Neuronal stem cell (in vitro differentiated cells): ENCODE results near the gene TAS2R9.
"Not testable (repeated sequence)": the region's sequence is repeated elsewhere in the genome, so short reads cannot be mapped to it uniquely, and the experiment has no call there.

Source experiments
- DNase-seq: peaks from one replicate; pipeline ENCODE4 v3.0.0-alpha.2; 2013; ENCODE audit warnings: low spot score
- H2AFZ ChIP-seq: one replicate; pipeline ENCODE4 v1.6.1; 2013; ENCODE audit warnings: mild to moderate bottlenecking, low read length, inconsistent platforms
- H2AK5ac ChIP-seq: 2 replicates; pipeline ENCODE4 v1.6.1; 2013; ENCODE audit warnings: low read depth, mild to moderate bottlenecking, inconsistent platforms, low read length, moderate library complexity, mixed read lengths
- H2BK120ac ChIP-seq: 2 replicates; pipeline ENCODE4 v1.6.1; 2013; ENCODE audit warnings: low read depth, mild to moderate bottlenecking, inconsistent platforms, low read length, moderate library complexity, mixed read lengths
- H2BK12ac ChIP-seq: one replicate; pipeline ENCODE4 v1.6.1; 2013; ENCODE audit warnings: low read length, inconsistent platforms
- H2BK15ac ChIP-seq: 2 replicates; pipeline ENCODE4 v1.6.1; 2013; ENCODE audit warnings: mild to moderate bottlenecking, low read length, inconsistent platforms, mixed read lengths
- H2BK5ac ChIP-seq: one replicate; pipeline ENCODE4 v1.6.1; 2013; ENCODE audit warnings: inconsistent platforms, mild to moderate bottlenecking, low read length, moderate library complexity
- H3K14ac ChIP-seq: one replicate; pipeline ENCODE4 v1.6.1; 2013; ENCODE audit warnings: low read length, inconsistent platforms
- H3K18ac ChIP-seq: 2 replicates; pipeline ENCODE4 v1.6.1; 2013; ENCODE audit warnings: low read length, inconsistent platforms
- H3K23ac ChIP-seq: 2 replicates; pipeline ENCODE4 v1.6.1; 2013; ENCODE audit warnings: low read depth, mild to moderate bottlenecking, mixed read lengths, low read length, inconsistent platforms; ENCODE audit not compliant: poor library complexity
- H3K27ac ChIP-seq: replicated peaks from 3 replicates; pipeline ENCODE4 v1.5.1; 2013; ENCODE audit warnings: low read length, inconsistent platforms
- H3K27me3 ChIP-seq, 3 experiments: 2 replicates each; pipeline ENCODE4 v1.6.1; 2013; ENCODE audit warnings: low read length in 3 of 3, mild to moderate bottlenecking in 2 of 3, inconsistent platforms in 1 of 3, low read depth in 1 of 3, mixed read lengths in 1 of 3, moderate library complexity in 1 of 3; ENCODE audit not compliant: control insufficient read depth in 3 of 3, insufficient read depth in 3 of 3
- H3K36me3 ChIP-seq, 2 donors: replicated peaks in 1 of 2; 2 replicates each; pipeline ENCODE4 v1.6.1; 2013; ENCODE audit warnings: low read length in 2 of 2; ENCODE audit not compliant: control insufficient read depth in 2 of 2, insufficient read depth in 2 of 2
- H3K4ac ChIP-seq: 2 replicates; pipeline ENCODE4 v1.6.1; 2013; ENCODE audit warnings: inconsistent platforms, mild to moderate bottlenecking, low read length, moderate library complexity
- H3K4me1 ChIP-seq, 2 donors: 1 replicate in 1 of 2; 2 replicates in 1 of 2; pipeline ENCODE4 v1.6.1; 2013; ENCODE audit warnings: low read length in 2 of 2, low read depth in 1 of 2; ENCODE audit not compliant: control insufficient read depth in 2 of 2, insufficient read depth in 1 of 2
- H3K4me2 ChIP-seq: one replicate; pipeline ENCODE4 v1.6.1; 2013; ENCODE audit warnings: mild to moderate bottlenecking, low read length, inconsistent platforms; ENCODE audit not compliant: insufficient read depth, poor library complexity, severe bottlenecking
- H3K4me3 ChIP-seq, 2 donors: 2 replicates each; pipeline ENCODE4 v1.5.1; 2013; ENCODE audit warnings: low read length in 2 of 2, mild to moderate bottlenecking in 2 of 2, inconsistent platforms in 1 of 2, moderate library complexity in 1 of 2
- H3K79me1 ChIP-seq: one replicate; pipeline ENCODE4 v1.6.1; 2013; ENCODE audit warnings: low read depth, mild to moderate bottlenecking, inconsistent platforms, low read length, moderate library complexity
- H3K9ac ChIP-seq: one replicate; pipeline ENCODE4 v1.6.1; 2013; ENCODE audit warnings: mild to moderate bottlenecking, low read depth, low read length, inconsistent platforms; ENCODE audit not compliant: poor library complexity
- H3K9me3 ChIP-seq, 2 donors: replicated peaks in 1 of 2; 2 replicates each; pipeline versions ENCODE3 to v1.6.1; 2013; ENCODE audit warnings: low read length in 2 of 2, mild to moderate bottlenecking in 2 of 2, inconsistent platforms in 1 of 2, low read depth in 1 of 2, mixed read lengths in 1 of 2, moderate library complexity in 1 of 2; ENCODE audit not compliant: control insufficient read depth in 2 of 2, insufficient read depth in 1 of 2
- H4K8ac ChIP-seq: one replicate; pipeline ENCODE4 v1.6.1; 2013; ENCODE audit warnings: low read depth, mild to moderate bottlenecking, inconsistent platforms, low read length, moderate library complexity
- H4K91ac ChIP-seq: one replicate; pipeline ENCODE4 v1.6.1; 2013; ENCODE audit warnings: low read length, low read depth, mild to moderate bottlenecking, inconsistent platforms; ENCODE audit not compliant: poor library complexity
- WGBS, 2 donors: extraction: QIAGEN DNeasy Blood & Tissue Kit; methylation state at CpG; one replicate each; pipeline ENCODE4 v1.1.7; 2013; ENCODE audit warnings: missing lambda C conversion rate in 2 of 2, mixed read lengths in 1 of 2; ENCODE audit not compliant: insufficient read length in 2 of 2, insufficient replicate concordance in 1 of 2; ENCODE audit errors: extremely low coverage in 2 of 2; 5-methylcytosine and 5-hydroxymethylcytosine counted together

Gene TAS2R9

GRCh38 chr12:10791769-10792168 is 18.2 kb downstream of the TAS2R9 start:
- H3K36me3 ChIP-seq, H3K14ac ChIP-seq, H2BK15ac ChIP-seq, H2BK5ac ChIP-seq, H4K8ac ChIP-seq, H3K4me2 ChIP-seq, H3K4me1 ChIP-seq, H2AK5ac ChIP-seq, H3K4ac ChIP-seq, H3K9me3 ChIP-seq, H2BK12ac ChIP-seq, H3K4me3 ChIP-seq, H3K27me3 ChIP-seq, H2BK120ac ChIP-seq, H3K27ac ChIP-seq, H3K23ac ChIP-seq, DNase-seq, H2AFZ ChIP-seq, H4K91ac ChIP-seq, H3K9ac ChIP-seq, H3K79me1 ChIP-seq, H3K18ac ChIP-seq: not testable (repeated sequence)
- no CpG with 5 or more reads among the region's 4 CpGs for WGBS, 2 donors

- H2BK5ac ChIP-seq: no peak overlapping the region
- no peak overlapping the region for H3K18ac ChIP-seq
- H2BK12ac ChIP-seq: no peak overlapping the region
- H2AK5ac ChIP-seq: no peak overlapping the region
- no CpG with 5 or more reads among the region's 5 CpGs for WGBS, 2 donors
- H3K4me1 ChIP-seq: peaks cover 0 to 3% of the 10 kb centered on the region in 2 donors
- no peak overlapping the region for H2AFZ ChIP-seq
- no peak for DNase-seq
- H3K27me3 ChIP-seq: no peaks in the 10 kb centered on the region
- H3K23ac ChIP-seq: no peak overlapping the region
- H3K9ac ChIP-seq: no peak overlapping the region
- no peak overlapping the region for H4K91ac ChIP-seq
- no peaks in the 10 kb centered on the region for H3K9me3 ChIP-seq
- H4K8ac ChIP-seq: no peak overlapping the region
- no peak overlapping the region for H3K4ac ChIP-seq
- no peak overlapping the region for H3K14ac ChIP-seq
- H3K27ac ChIP-seq: no peak overlapping the region
- H2BK15ac ChIP-seq: no peak overlapping the region
- no peaks in the 10 kb centered on the region for H3K79me1 ChIP-seq
- H2BK120ac ChIP-seq: no peak overlapping the region
- no peaks in the 10 kb centered on the region for H3K36me3 ChIP-seq
- no peak overlapping the region for H3K4me3 ChIP-seq
- no peak overlapping the region for H3K4me2 ChIP-seq
These were observed 26.7 kb downstream of the TAS2R9 start for GRCh38 chr12:10783252-10783651.

DNA sequence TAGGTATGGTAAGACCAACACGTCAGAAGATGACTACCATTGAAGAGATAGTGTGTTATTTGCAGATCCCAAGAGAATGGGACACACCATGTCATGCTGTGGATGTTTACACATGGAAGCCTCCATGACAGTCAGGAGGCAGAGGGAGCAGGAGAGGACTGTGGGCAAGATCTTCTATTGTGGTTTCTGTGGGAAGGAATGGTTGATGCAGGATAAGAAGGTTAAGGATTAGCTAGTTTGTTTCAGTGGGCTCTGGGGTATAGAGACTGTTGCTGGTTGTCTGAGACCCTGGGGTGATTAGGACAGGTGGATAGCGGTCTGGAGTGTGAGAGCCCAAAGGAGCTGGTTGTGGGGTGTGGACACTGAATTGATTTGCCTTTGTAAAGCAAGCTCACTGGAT is 30.9 kb downstream of the TAS2R9 start:
- no peak overlapping the region for H4K91ac ChIP-seq
- no peak overlapping the region for H3K4me3 ChIP-seq
- H2AFZ ChIP-seq: no peak overlapping the region
- DNase-seq: no peak
- H2AK5ac ChIP-seq: no peak overlapping the region
- peaks cover 0 to 4% (median 0%) of the 10 kb centered on the region in 3 experiments for H3K27me3 ChIP-seq
- H2BK120ac ChIP-seq: no peak overlapping the region
- H3K4me2 ChIP-seq: no peak overlapping the region
- no peaks in the 10 kb centered on the region for H3K9me3 ChIP-seq
- no CpG with 5 or more reads among the region's 2 CpGs for WGBS, 2 donors
- H3K9ac ChIP-seq: no peak overlapping the region
- H3K27ac ChIP-seq: peak overlapping the region; percentile 41
- no peaks in the 10 kb centered on the region for H3K79me1 ChIP-seq
- H3K14ac ChIP-seq: no peak overlapping the region
- no peak overlapping the region for H3K23ac ChIP-seq
- no peak overlapping the region for H2BK15ac ChIP-seq
- H3K4ac ChIP-seq: no peak overlapping the region
- no peak overlapping the region for H2BK5ac ChIP-seq
- H3K4me1 ChIP-seq: peaks cover 0 to 3% of the 10 kb centered on the region in 2 donors
- H3K36me3 ChIP-seq: no peaks in the 10 kb centered on the region
- no peak overlapping the region for H4K8ac ChIP-seq
- no peak overlapping the region for H3K18ac ChIP-seq
- H2BK12ac ChIP-seq: no peak overlapping the region

- no CpG with 5 or more reads among the region's 1 CpG for WGBS, 2 donors
- Histone ChIP-seq H3K27me3 (peaks cover 0 to 28% (median 0%) of the 10 kb centered on the region in 3 experiments), H3K4me3 (no peak overlapping the region), H3K18ac (no peak overlapping the region), H2BK120ac (no peak overlapping the region), H3K9ac (no peak overlapping the region), H4K8ac (no peak overlapping the region), H3K79me1 (no peaks in the 10 kb centered on the region), H3K23ac (no peak overlapping the region), H2AFZ (no peak overlapping the region), H3K14ac (no peak overlapping the region), H3K27ac (no peak overlapping the region), H3K36me3 (no peaks in the 10 kb centered on the region), H3K4ac (no peak overlapping the region), H3K9me3 (no peaks in the 10 kb centered on the region), H2BK5ac (no peak overlapping the region), H2BK12ac (no peak overlapping the region), H4K91ac (no peak overlapping the region), H2BK15ac (no peak overlapping the region), H2AK5ac (no peak overlapping the region), H3K4me2 (no peak overlapping the region), H3K4me1 (no peaks in the 10 kb centered on the region)
- peak; percentile 4 for DNase-seq
These were observed 38.7 kb downstream of the TAS2R9 start for GRCh38 chr12:10771132-10771733.
